ENCODE data around the gene PPP1R37. TPM values are rescaled to one million over a fixed set of nuclear protein-coding genes. Genes with fewer than 3 reads are reported as not detected.

PPP1R37 gene
- total and polyA plus RNA-seq, 2 donors (not counting 1 experiment from before 2014, with no cell fraction given), result 11.3 to 36.0 TPM

DNA sequence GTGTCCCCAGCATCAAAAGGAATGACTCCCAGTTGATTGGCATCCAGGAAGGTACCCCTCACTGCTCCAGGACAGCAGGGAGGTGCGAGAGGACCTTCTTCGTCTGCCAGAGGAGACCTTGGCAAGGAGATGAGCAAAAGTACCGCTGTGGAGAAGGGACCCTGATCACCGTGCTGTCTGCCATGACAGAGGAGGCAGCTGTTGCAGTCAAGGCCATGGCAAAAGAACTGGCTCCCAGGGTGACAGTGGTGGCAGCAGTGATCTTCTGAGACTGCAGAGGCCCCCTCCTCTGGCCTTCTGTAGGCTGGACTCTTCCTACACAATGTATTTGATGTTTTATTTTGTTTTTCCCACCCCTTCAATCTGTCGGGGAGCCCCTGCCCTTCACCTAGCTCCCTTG is 35.8 kb downstream of the PPP1R37 start:
- no peak for DNase-seq (ENCODE audit: low read depth in 2 of 2)
- Histone ChIP-seq H3K9ac (ENCODE audit: insufficient read depth, low read length) (no peak overlapping the region), H4K20me1 (ENCODE audit: control insufficient read depth, extremely low read depth, insufficient read depth, low read length) (no peaks in the 10 kb centered on the region), H3K9me3 (ENCODE audit: control insufficient read depth, insufficient read depth, low read depth, low read length) (no peaks in the 10 kb centered on the region), H3K27me3 (ENCODE audit: control insufficient read depth, insufficient read depth, low read length) (no peaks in the 10 kb centered on the region), H3K4me2 (ENCODE audit: extremely low read depth, insufficient read depth, low read length) (no peak overlapping the region), H3K36me3 (ENCODE audit: control insufficient read depth, insufficient read depth, low read length) (peaks cover 3% of the 10 kb centered on the region), H2AFZ (ENCODE audit: low read length) (no peak overlapping the region), H3K4me1 (ENCODE audit: control insufficient read depth, extremely low read depth, insufficient read depth, low read length) (no peaks in the 10 kb centered on the region), H3K27ac (ENCODE audit: insufficient read depth, low read length) (no peak overlapping the region), H3K4me3 (replicated peaks in 1 of 4; ENCODE audit: control extremely low read depth in 1 of 4, insufficient read depth in 1 of 4, low read depth in 3 of 4, low read length in 4 of 4) (no peak overlapping the region), H3K79me2 (ENCODE audit: control insufficient read depth, insufficient read depth, low read length) (peaks cover 34% of the 10 kb centered on the region)
- TF ChIP-seq EZH2 (IDR thresholded peaks at IDR 0.05; ENCODE audit: low read length, missing control alignments), result no peak
- TF ChIP-seq, protein P1, sequence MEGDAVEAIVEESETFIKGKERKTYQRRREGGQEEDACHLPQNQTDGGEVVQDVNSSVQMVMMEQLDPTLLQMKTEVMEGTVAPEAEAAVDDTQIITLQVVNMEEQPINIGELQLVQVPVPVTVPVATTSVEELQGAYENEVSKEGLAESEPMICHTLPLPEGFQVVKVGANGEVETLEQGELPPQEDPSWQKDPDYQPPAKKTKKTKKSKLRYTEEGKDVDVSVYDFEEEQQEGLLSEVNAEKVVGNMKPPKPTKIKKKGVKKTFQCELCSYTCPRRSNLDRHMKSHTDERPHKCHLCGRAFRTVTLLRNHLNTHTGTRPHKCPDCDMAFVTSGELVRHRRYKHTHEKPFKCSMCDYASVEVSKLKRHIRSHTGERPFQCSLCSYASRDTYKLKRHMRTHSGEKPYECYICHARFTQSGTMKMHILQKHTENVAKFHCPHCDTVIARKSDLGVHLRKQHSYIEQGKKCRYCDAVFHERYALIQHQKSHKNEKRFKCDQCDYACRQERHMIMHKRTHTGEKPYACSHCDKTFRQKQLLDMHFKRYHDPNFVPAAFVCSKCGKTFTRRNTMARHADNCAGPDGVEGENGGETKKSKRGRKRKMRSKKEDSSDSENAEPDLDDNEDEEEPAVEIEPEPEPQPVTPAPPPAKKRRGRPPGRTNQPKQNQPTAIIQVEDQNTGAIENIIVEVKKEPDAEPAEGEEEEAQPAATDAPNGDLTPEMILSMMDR (conservative IDR thresholded peaks at IDR 0.05 in 1 of 2, IDR thresholded peaks at IDR 0.05 in 1 of 2; ENCODE audit: low read depth in 1 of 2, low read length in 2 of 2), result no peak

DNA sequence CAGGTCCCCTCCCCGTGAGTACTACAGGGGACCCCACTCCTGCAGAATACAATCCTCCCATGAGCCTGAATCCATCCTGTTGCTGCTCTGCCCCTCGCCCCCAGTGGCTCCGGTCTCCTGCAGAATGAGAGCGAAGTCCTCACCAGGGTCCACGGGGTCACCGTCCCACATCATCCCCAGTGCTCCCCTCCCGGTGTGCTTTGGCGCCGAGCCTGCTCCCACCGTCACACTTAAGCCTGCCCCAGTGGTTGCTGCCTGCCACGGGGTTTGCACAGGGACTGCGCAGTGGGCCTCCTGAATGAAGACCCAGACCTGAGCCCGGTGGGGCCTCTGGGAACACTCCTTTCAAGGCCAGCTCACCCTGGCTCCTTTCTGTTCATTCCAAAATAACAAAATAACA is 37.3 kb downstream of the PPP1R37 start:
- H3K36me3 ChIP-seq (ENCODE audit: control insufficient read depth, insufficient read depth, low read length), result peaks cover 3% of the 10 kb centered on the region
- no peaks in the 10 kb centered on the region for H3K9me3 ChIP-seq (ENCODE audit: control insufficient read depth, insufficient read depth, low read depth, low read length)
- H3K4me1 ChIP-seq (ENCODE audit: control insufficient read depth, extremely low read depth, insufficient read depth, low read length), result no peaks in the 10 kb centered on the region
- H3K27me3 ChIP-seq (ENCODE audit: control insufficient read depth, insufficient read depth, low read length), result no peaks in the 10 kb centered on the region
- no peak for DNase-seq (ENCODE audit: low read depth in 2 of 2)
- TF ChIP-seq EZH2 (IDR thresholded peaks at IDR 0.05; ENCODE audit: low read length, missing control alignments), result no peak
- TF ChIP-seq, protein P1 (conservative IDR thresholded peaks at IDR 0.05 in 1 of 2, IDR thresholded peaks at IDR 0.05 in 1 of 2; ENCODE audit: low read depth in 1 of 2, low read length in 2 of 2), result no peak
- H3K27ac ChIP-seq (ENCODE audit: insufficient read depth, low read length), result no peak overlapping the region
- H4K20me1 ChIP-seq (ENCODE audit: control insufficient read depth, extremely low read depth, insufficient read depth, low read length), result no peaks in the 10 kb centered on the region
- peaks cover 29% of the 10 kb centered on the region for H3K79me2 ChIP-seq (ENCODE audit: control insufficient read depth, insufficient read depth, low read length)
- H2AFZ ChIP-seq (ENCODE audit: low read length), result no peak overlapping the region
- no peak overlapping the region for H3K4me3 ChIP-seq (replicated peaks in 1 of 4; ENCODE audit: control extremely low read depth in 1 of 4, insufficient read depth in 1 of 4, low read depth in 3 of 4, low read length in 4 of 4)
- H3K4me2 ChIP-seq (ENCODE audit: extremely low read depth, insufficient read depth, low read length), result no peak overlapping the region
- no peak overlapping the region for H3K9ac ChIP-seq (ENCODE audit: insufficient read depth, low read length)

- no peaks in the 10 kb centered on the region for H3K27me3 ChIP-seq (ENCODE audit: control insufficient read depth, insufficient read depth, low read length)
- H4K20me1 ChIP-seq (ENCODE audit: control insufficient read depth, extremely low read depth, insufficient read depth, low read length), result no peaks in the 10 kb centered on the region
Observed at GRCh38 chr19:45130888-45131615, 38.1 kb downstream of the PPP1R37 start.

More at GRCh38 chr19:45130888-45131615, 38.1 kb downstream of the PPP1R37 start:
- TF ChIP-seq, protein P1 (conservative IDR thresholded peaks at IDR 0.05 in 1 of 2, IDR thresholded peaks at IDR 0.05 in 1 of 2; ENCODE audit: low read depth in 1 of 2, low read length in 2 of 2), result no peak
- no peak for TF ChIP-seq EZH2 (IDR thresholded peaks at IDR 0.05; ENCODE audit: low read length, missing control alignments)
- no peaks in the 10 kb centered on the region for H3K9me3 ChIP-seq (ENCODE audit: control insufficient read depth, insufficient read depth, low read depth, low read length)
- H3K27ac ChIP-seq (ENCODE audit: insufficient read depth, low read length), result no peak overlapping the region
- H3K4me1 ChIP-seq (ENCODE audit: control insufficient read depth, extremely low read depth, insufficient read depth, low read length), result no peaks in the 10 kb centered on the region
- no peak overlapping the region for H2AFZ ChIP-seq (ENCODE audit: low read length)
- H3K9ac ChIP-seq (ENCODE audit: insufficient read depth, low read length), result no peak overlapping the region
- peaks cover 23% of the 10 kb centered on the region for H3K79me2 ChIP-seq (ENCODE audit: control insufficient read depth, insufficient read depth, low read length)
- peaks cover 3% of the 10 kb centered on the region for H3K36me3 ChIP-seq (ENCODE audit: control insufficient read depth, insufficient read depth, low read length)
- no peak overlapping the region for H3K4me3 ChIP-seq (replicated peaks in 1 of 4; ENCODE audit: control extremely low read depth in 1 of 4, insufficient read depth in 1 of 4, low read depth in 3 of 4, low read length in 4 of 4)
- peak in 1 of 2 donors; percentile 24 for DNase-seq (ENCODE audit: low read depth in 2 of 2)
- H3K4me2 ChIP-seq (ENCODE audit: extremely low read depth, insufficient read depth, low read length), result no peak overlapping the region

Measured in fibroblast of lung (primary cell).